SK-N-SH (cell line): ENCODE measurements around the gene TBL2. TPM values are rescaled to one million over a fixed set of nuclear protein-coding genes. Genes with fewer than 3 reads are reported as not detected.
A peak's percentile ranks its signal among the peaks of the same experiment; 100 is the strongest.

Experiments used
- CTCF ChIA-PET: fragments of 300-600, 350-600 bp; formaldehyde crosslinking; extraction: SDS; loops from one replicate; lab custom pipeline; 2021; lab: Yijun Ruan, JAX
- POLR2A ChIA-PET: fragments of 350-600 bp; sonication (Branson Sonifier 250); formaldehyde crosslinking; extraction: SDS; loops from one replicate; lab custom pipeline; 2020; ENCODE audit warnings: antibody characterized with exemption, inconsistent platforms; lab: Yijun Ruan, JAX
- DNase-seq: peaks from one replicate; pipeline ENCODE4 v3.0.0; 2012
- H2AFZ ChIP-seq: fragments of 200-600 bp; sonication (generic); 2 replicates; pipeline ENCODE4 v1.8.1; 2016; ENCODE audit warnings: antibody characterized with exemption, mild to moderate bottlenecking, low read depth
- H3F3A ChIP-seq: fragments of 200-600 bp; sonication (generic); replicated peaks from 2 replicates; pipeline ENCODE3; 2016; ENCODE audit warnings: antibody characterized with exemption, mild to moderate bottlenecking; ENCODE audit not compliant: insufficient read depth
- H3K27ac ChIP-seq, 2 experiments: fragments of 200-500 bp in 1 of 2; fragments of 200-600 bp in 1 of 2; sonication (Bioruptor generic) in 1 of 2; sonication (generic), shearing (Covaris generic) in 1 of 2; 2 replicates each; pipeline versions ENCODE4 v1.5.1 to v1.6.1; 2014 to 2016; ENCODE audit warnings: low read depth in 2 of 2, inconsistent platforms in 1 of 2, low read length in 1 of 2, mild to moderate bottlenecking in 1 of 2, mixed read lengths in 1 of 2
- H3K27me3 ChIP-seq: fragments of 200-600 bp; sonication (generic), shearing (Covaris generic); 2 replicates; pipeline ENCODE4 v1.6.1; 2016; ENCODE audit warnings: mixed run types; ENCODE audit not compliant: insufficient read depth
- H3K36me3 ChIP-seq, 2 experiments: fragments of 200-500 bp in 1 of 2; fragments of 200-600 bp in 1 of 2; sonication (Bioruptor generic) in 1 of 2; sonication (generic) in 1 of 2; replicated peaks in 1 of 2; 2 replicates each; pipeline versions ENCODE3 to v1.5.1; 2014 to 2016; ENCODE audit warnings: low read length in 1 of 2, mild to moderate bottlenecking in 1 of 2; ENCODE audit not compliant: insufficient read depth in 2 of 2, control insufficient read depth in 1 of 2
- H3K4me1 ChIP-seq, 2 experiments: fragments of 200-500 bp in 1 of 2; fragments of 200-600 bp in 1 of 2; sonication (Bioruptor generic) in 1 of 2; sonication (generic), shearing (Covaris generic) in 1 of 2; 2 replicates each; pipeline versions ENCODE4 v1.5.1 to v1.6.1; 2014 to 2016; ENCODE audit warnings: low read depth in 1 of 2, low read length in 1 of 2, mixed run types in 1 of 2; ENCODE audit not compliant: insufficient read depth in 2 of 2, control insufficient read depth in 1 of 2
- H3K4me2 ChIP-seq: fragments of 200-600 bp; sonication (generic), shearing (Covaris generic); 2 replicates; pipeline ENCODE4 v1.6.1; 2017; ENCODE audit warnings: mixed run types
- H3K4me3 ChIP-seq, 2 experiments: fragments of 200-500 bp in 1 of 2; fragments of 200-600 bp in 1 of 2; sonication (Bioruptor generic) in 1 of 2; sonication (generic), shearing (Covaris generic) in 1 of 2; 2 replicates each; pipeline versions ENCODE4 v1.5.1 to v1.8.1; 2014 to 2016; ENCODE audit warnings: low read depth in 2 of 2, inconsistent platforms in 1 of 2, low read length in 1 of 2, mild to moderate bottlenecking in 1 of 2, mixed read lengths in 1 of 2, moderate library complexity in 1 of 2
- H3K79me2 ChIP-seq: fragments of 200-600 bp; sonication (generic); 2 replicates; pipeline ENCODE4 v1.8.1; 2017; ENCODE audit warnings: mild to moderate bottlenecking; ENCODE audit not compliant: insufficient read depth
- H3K9ac ChIP-seq: fragments of 200-600 bp; sonication (generic); 2 replicates; pipeline ENCODE4 v1.6.1; 2017; ENCODE audit warnings: mixed run types
- H3K9me2 ChIP-seq: fragments of 200-600 bp; sonication (generic); 2 replicates; pipeline ENCODE4 v1.6.1; 2017; ENCODE audit warnings: mixed run types
- H3K9me3 ChIP-seq: fragments of 200-600 bp; sonication (generic); 2 replicates; pipeline ENCODE4 v1.6.1; 2017; ENCODE audit warnings: mixed run types, mild to moderate bottlenecking, moderate library complexity
- H4K20me1 ChIP-seq: fragments of 200-600 bp; sonication (generic); 2 replicates; pipeline ENCODE4 v1.6.1; 2017; ENCODE audit warnings: mild to moderate bottlenecking, mixed run types; ENCODE audit not compliant: insufficient read depth
- ELF1 ChIP-seq: IDR thresholded peaks from 2 replicates; pipeline ENCODE4 v1.4.0; 2012
- FOSL2 ChIP-seq: IDR thresholded peaks from 2 replicates; pipeline ENCODE4 v1.4.0; 2012; ENCODE audit warnings: low read depth, mild to moderate bottlenecking, moderate library complexity, borderline replicate concordance
- GABPA ChIP-seq: IDR thresholded peaks from 2 replicates; pipeline ENCODE4 v1.4.0; 2012; ENCODE audit warnings: low read depth, mild to moderate bottlenecking
- MAX ChIP-seq: IDR thresholded peaks from 2 replicates; pipeline ENCODE4 v1.4.0; 2012; ENCODE audit warnings: low read depth
- MEF2A ChIP-seq: IDR thresholded peaks from 2 replicates; pipeline ENCODE4 v1.4.0; 2012; ENCODE audit warnings: low read depth, borderline replicate concordance
- MXI1 ChIP-seq: IDR thresholded peaks from 2 replicates; pipeline ENCODE4 v1.6.1; 2012; ENCODE audit warnings: mild to moderate bottlenecking, low read depth, low read length, improper control_type of control experiment
- NFIC ChIP-seq: IDR thresholded peaks from 2 replicates; pipeline ENCODE4 v1.4.0; 2012; ENCODE audit warnings: borderline replicate concordance
- NRF1 ChIP-seq: IDR thresholded peaks from 2 replicates; pipeline ENCODE4 v1.6.1; 2012; ENCODE audit warnings: low read depth, mild to moderate bottlenecking, low read length
- POLR2AphosphoS5 ChIP-seq: IDR thresholded peaks from 2 replicates; pipeline ENCODE4 v1.6.1; 2012; ENCODE audit warnings: low read depth, low read length
- RCOR1 ChIP-seq: fragments of 150-350 bp; IDR thresholded peaks from 2 replicates; pipeline ENCODE4 v1.6.1; 2017; ENCODE audit warnings: antibody characterized with exemption, low read length
- RXRA ChIP-seq: IDR thresholded peaks from 2 replicates; pipeline ENCODE4 v1.4.0; 2012; ENCODE audit warnings: low read depth, mild to moderate bottlenecking, borderline replicate concordance
- SIN3A ChIP-seq: IDR thresholded peaks from 2 replicates; pipeline ENCODE4 v1.6.1; 2012; ENCODE audit warnings: low read depth, mild to moderate bottlenecking, low read length, moderate library complexity, borderline replicate concordance
- SMC3 ChIP-seq: IDR thresholded peaks from 2 replicates; pipeline ENCODE4 v1.6.1; 2012; ENCODE audit warnings: low read depth, low read length, improper control_type of control experiment
- TEAD4 ChIP-seq: IDR thresholded peaks from 2 replicates; pipeline ENCODE4 v1.4.0; 2012; ENCODE audit warnings: mild to moderate bottlenecking, borderline replicate concordance; ENCODE audit not compliant: insufficient read depth
- USF1 ChIP-seq: IDR thresholded peaks from 2 replicates; pipeline ENCODE4 v1.4.0; 2012; ENCODE audit warnings: low read depth, borderline replicate concordance
- USF2 ChIP-seq: fragments of 150-350 bp; IDR thresholded peaks from 2 replicates; pipeline ENCODE4 v1.6.1; 2017; ENCODE audit warnings: antibody characterized with exemption, low read length, low read depth, borderline replicate concordance
- YY1 ChIP-seq: IDR thresholded peaks from 2 replicates; pipeline ENCODE4 v1.4.0; 2012; ENCODE audit warnings: low read depth, mild to moderate bottlenecking
- WGBS: methylation state at CpG from one replicate; pipeline ENCODE4 v1.1.6; 2017; ENCODE audit warnings: low lambda C conversion rate; 5-methylcytosine and 5-hydroxymethylcytosine counted together
- polyA plus RNA-seq, 3 experiments: library from polyadenylated mRNA; depleted of rRNA; stranded (reverse); fragments of >200 nt; gene quantifications; 2 replicates each; pipeline ENCODE4 v1.2.3, GENCODE V29; 2012
- TF ChIP-seq, protein P1 (sequence below): IDR thresholded peaks from 2 replicates; pipeline ENCODE4 v1.6.1; 2012; ENCODE audit warnings: mild to moderate bottlenecking, low read depth, low read length, moderate library complexity
- TF ChIP-seq, protein P2 (sequence below): fragments of 150-350 bp; IDR thresholded peaks from 2 replicates; pipeline ENCODE4 v1.6.1; 2016; ENCODE audit warnings: mild to moderate bottlenecking, low read depth, low read length
- TF ChIP-seq, protein P3 (sequence below): IDR thresholded peaks from 2 replicates; pipeline ENCODE4 v1.4.0; 2012; ENCODE audit warnings: low read depth, borderline replicate concordance

TBL2 gene
- polyA plus RNA-seq, 1 of the 3 experiments (the other 2 are of a cell fraction) = 63.6 TPM

- TF ChIP-seq USF1 (peak; percentile 65; the same call in 1 of the 2 replicates), NFIC (peak; percentile 10; the same call in 1 of the 2 replicates), MXI1 (peak; percentile 87), RXRA (peak; percentile 38; the same call in 1 of the 2 replicates), POLR2AphosphoS5 (peak; percentile 70), SIN3A (peak; percentile 37), NRF1 (peak; percentile 58), ELF1 (no peak), RCOR1 (no peak), GABPA (peak; percentile 29), YY1 (peak; percentile 84), MAX (peak; percentile 82), MEF2A (no peak)
- TF ChIP-seq, protein P1, sequence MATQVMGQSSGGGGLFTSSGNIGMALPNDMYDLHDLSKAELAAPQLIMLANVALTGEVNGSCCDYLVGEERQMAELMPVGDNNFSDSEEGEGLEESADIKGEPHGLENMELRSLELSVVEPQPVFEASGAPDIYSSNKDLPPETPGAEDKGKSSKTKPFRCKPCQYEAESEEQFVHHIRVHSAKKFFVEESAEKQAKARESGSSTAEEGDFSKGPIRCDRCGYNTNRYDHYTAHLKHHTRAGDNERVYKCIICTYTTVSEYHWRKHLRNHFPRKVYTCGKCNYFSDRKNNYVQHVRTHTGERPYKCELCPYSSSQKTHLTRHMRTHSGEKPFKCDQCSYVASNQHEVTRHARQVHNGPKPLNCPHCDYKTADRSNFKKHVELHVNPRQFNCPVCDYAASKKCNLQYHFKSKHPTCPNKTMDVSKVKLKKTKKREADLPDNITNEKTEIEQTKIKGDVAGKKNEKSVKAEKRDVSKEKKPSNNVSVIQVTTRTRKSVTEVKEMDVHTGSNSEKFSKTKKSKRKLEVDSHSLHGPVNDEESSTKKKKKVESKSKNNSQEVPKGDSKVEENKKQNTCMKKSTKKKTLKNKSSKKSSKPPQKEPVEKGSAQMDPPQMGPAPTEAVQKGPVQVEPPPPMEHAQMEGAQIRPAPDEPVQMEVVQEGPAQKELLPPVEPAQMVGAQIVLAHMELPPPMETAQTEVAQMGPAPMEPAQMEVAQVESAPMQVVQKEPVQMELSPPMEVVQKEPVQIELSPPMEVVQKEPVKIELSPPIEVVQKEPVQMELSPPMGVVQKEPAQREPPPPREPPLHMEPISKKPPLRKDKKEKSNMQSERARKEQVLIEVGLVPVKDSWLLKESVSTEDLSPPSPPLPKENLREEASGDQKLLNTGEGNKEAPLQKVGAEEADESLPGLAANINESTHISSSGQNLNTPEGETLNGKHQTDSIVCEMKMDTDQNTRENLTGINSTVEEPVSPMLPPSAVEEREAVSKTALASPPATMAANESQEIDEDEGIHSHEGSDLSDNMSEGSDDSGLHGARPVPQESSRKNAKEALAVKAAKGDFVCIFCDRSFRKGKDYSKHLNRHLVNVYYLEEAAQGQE = 0 out of 2 replicates have a peak, but pooled peaks have one; percentile 8
These were observed 56.1 kb downstream of the TBL2 start, which contains the start of gene BAZ1B (continued) for GRCh38 chr7:73522105-73522872.

DNA sequence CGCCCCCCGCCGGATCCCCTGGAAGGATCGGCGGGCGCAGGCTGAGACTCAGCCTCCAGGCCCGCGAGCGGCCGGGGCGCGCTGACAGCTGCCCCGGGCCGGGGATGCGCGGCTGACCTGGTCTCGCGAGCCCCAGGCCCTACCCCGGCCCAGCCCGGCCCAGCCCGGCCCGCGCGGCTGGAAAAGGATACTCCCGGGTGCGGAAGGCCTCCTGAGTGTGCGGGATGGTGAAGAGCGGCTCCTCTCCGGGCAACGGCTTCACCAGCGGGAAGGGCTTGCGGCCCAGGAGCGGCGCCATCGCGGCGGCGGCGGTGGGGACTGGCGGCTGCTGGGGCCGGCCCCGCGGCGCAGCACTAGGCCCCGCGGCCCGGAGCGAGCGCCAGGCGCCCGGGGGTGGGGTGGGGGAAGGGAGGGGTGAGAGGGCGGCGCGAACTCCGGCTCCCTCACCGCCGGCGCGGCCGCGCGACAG, 56.7 kb downstream of the TBL2 start:
- Histone ChIP-seq H3K79me2 (peaks cover 56% of the 10 kb centered on the region), H3K9me2 (no peaks in the 10 kb centered on the region), H3F3A (peaks cover 25% of the 10 kb centered on the region), H3K4me3 (peak overlapping the region; percentile 69 to 83), H3K4me2 (peak overlapping the region; percentile 94), H3K27ac (peak overlapping the region; percentile 77 to 92), H3K36me3 (peaks cover 9 to 31% of the 10 kb centered on the region in 2 experiments), H3K9me3 (no peaks in the 10 kb centered on the region), H3K9ac (peak overlapping the region; percentile 85), H4K20me1 (peaks cover 43% of the 10 kb centered on the region), H3K4me1 (peaks cover 14 to 23% of the 10 kb centered on the region in 2 experiments), H2AFZ (peak overlapping the region; percentile 44; the same call in 1 of the 2 replicates), H3K27me3 (no peaks in the 10 kb centered on the region)
- WGBS = 2% methylated on average over 25 of the region's 62 CpGs
- ChIA-PET CTCF (interaction anchor here (0.6 to 2.1 kb wide), 8 partner anchors 13 to 217 kb away, joined by 3 to 11 read pairs (median 3); no protein-coding TSS in a partner anchor), POLR2A (interaction anchor here (1.2 to 1.8 kb wide), 9 partner anchors 10 to 198 kb away, joined by 3 to 13 read pairs (median 5); partner anchors contain the start of genes BCL7B and STX1A)
- DNase-seq = peak; percentile 94
- TF ChIP-seq USF2 = no peak
- TF ChIP-seq, protein P2, sequence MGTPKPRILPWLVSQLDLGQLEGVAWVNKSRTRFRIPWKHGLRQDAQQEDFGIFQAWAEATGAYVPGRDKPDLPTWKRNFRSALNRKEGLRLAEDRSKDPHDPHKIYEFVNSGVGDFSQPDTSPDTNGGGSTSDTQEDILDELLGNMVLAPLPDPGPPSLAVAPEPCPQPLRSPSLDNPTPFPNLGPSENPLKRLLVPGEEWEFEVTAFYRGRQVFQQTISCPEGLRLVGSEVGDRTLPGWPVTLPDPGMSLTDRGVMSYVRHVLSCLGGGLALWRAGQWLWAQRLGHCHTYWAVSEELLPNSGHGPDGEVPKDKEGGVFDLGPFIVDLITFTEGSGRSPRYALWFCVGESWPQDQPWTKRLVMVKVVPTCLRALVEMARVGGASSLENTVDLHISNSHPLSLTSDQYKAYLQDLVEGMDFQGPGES = no peak
- no peak for TF ChIP-seq USF1
- TF ChIP-seq FOSL2 = no peak
- TF ChIP-seq TEAD4 = no peak
- no peak for TF ChIP-seq RCOR1
- TF ChIP-seq POLR2AphosphoS5 = no peak; the same call in 1 of the 2 replicates
- no peak for TF ChIP-seq SMC3
- TF ChIP-seq, protein P3, sequence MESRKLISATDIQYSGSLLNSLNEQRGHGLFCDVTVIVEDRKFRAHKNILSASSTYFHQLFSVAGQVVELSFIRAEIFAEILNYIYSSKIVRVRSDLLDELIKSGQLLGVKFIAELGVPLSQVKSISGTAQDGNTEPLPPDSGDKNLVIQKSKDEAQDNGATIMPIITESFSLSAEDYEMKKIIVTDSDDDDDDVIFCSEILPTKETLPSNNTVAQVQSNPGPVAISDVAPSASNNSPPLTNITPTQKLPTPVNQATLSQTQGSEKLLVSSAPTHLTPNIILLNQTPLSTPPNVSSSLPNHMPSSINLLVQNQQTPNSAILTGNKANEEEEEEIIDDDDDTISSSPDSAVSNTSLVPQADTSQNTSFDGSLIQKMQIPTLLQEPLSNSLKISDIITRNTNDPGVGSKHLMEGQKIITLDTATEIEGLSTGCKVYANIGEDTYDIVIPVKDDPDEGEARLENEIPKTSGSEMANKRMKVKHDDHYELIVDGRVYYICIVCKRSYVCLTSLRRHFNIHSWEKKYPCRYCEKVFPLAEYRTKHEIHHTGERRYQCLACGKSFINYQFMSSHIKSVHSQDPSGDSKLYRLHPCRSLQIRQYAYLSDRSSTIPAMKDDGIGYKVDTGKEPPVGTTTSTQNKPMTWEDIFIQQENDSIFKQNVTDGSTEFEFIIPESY = peak; percentile 69; the same call in 1 of the 2 replicates
